Hematopoietic multipotent progenitor cell treated with erythropoietin and hydrocortisone succinate and interleukin-3 and kit ligand, for 6 days (in vitro differentiated cells): ENCODE measurements around the gene CNTN5.
A peak's percentile ranks its signal among the peaks of the same experiment; 100 is the strongest.

Experiments used
- DNase-seq: peaks from one replicate; pipeline ENCODE4 v3.0.0-alpha.2; 2015

The CNTN5 gene

GRCh38 chr11:99645934-99646333 is 625.2 kb downstream of the CNTN5 start:
- DNase-seq, result no peak

- DNase-seq, result no peak
Measured at GRCh38 chr11:99670067-99670676, 649.4 kb downstream of the CNTN5 start.

- no peak for DNase-seq
Measured at GRCh38 chr11:99671808-99672409, 651.2 kb downstream of the CNTN5 start.

GRCh38 chr11:99676292-99676691 is 655.5 kb downstream of the CNTN5 start:
- no peak for DNase-seq

GRCh38 chr11:99682171-99682570 is 661.4 kb downstream of the CNTN5 start:
- DNase-seq, result no peak

GRCh38 chr11:99682646-99683045 is 661.9 kb downstream of the CNTN5 start:
- DNase-seq, result no peak

GRCh38 chr11:99683933-99684332 is 663.2 kb downstream of the CNTN5 start:
- no peak for DNase-seq

GRCh38 chr11:99686838-99687237 is 666.1 kb downstream of the CNTN5 start:
- DNase-seq, result no peak

- no peak for DNase-seq
Measured at GRCh38 chr11:99687320-99687719, 666.6 kb downstream of the CNTN5 start.

GRCh38 chr11:99693941-99694492 is 673.3 kb downstream of the CNTN5 start:
- DNase-seq, result peak; percentile 28

GRCh38 chr11:99695106-99695505 is 674.4 kb downstream of the CNTN5 start:
- DNase-seq, result no peak

- DNase-seq, result no peak
Measured at GRCh38 chr11:99706848-99707247, 686.1 kb downstream of the CNTN5 start.

GRCh38 chr11:99708928-99709672 is 688.4 kb downstream of the CNTN5 start:
- no peak for DNase-seq

- DNase-seq, result no peak
Measured at GRCh38 chr11:99716302-99716701, 695.6 kb downstream of the CNTN5 start.

GRCh38 chr11:99718291-99718690 is 697.5 kb downstream of the CNTN5 start:
- DNase-seq, result no peak

- peak; percentile 57 for DNase-seq
Measured at GRCh38 chr11:99739464-99740089, 718.8 kb downstream of the CNTN5 start.

- no peak for DNase-seq
Measured at GRCh38 chr11:99742501-99742900, 721.8 kb downstream of the CNTN5 start.

GRCh38 chr11:99759787-99760186 is 739.0 kb downstream of the CNTN5 start:
- no peak for DNase-seq

- DNase-seq, result peak; percentile 1
Measured at GRCh38 chr11:99766811-99767210, 746.1 kb downstream of the CNTN5 start.

- DNase-seq, result no peak
Measured at GRCh38 chr11:99773646-99774045, 752.9 kb downstream of the CNTN5 start.

GRCh38 chr11:99781074-99781473 is 760.3 kb downstream of the CNTN5 start:
- DNase-seq, result peak; percentile 10

- no peak for DNase-seq
Measured at GRCh38 chr11:99791354-99791753, 770.6 kb downstream of the CNTN5 start.

GRCh38 chr11:99795999-99796398 is 775.2 kb downstream of the CNTN5 start:
- no peak for DNase-seq
